Measurements from ENCODE around the gene NHERF2.

DNA sequence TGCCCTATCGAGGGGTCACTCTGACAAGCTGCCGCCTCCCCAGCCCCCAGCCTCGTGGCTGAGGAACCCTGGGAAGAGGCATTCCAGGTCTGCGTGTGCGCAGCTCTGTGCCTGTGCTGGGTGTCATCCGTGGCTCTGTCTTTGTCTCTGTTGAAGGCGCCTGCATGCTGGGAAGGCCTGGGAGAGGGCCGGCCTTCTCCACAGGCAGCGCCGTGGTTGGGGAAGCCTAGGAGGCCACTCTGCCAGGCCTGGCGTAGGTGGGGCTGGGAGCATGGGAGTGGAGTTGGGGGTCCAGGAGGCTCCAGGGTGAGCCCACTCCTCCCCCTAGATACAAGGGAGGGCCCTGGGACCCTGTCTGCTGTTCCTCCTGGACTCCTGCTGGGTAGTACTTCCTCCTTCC lies 3.3 kb downstream of the NHERF2 start:
- TF ChIP-seq, protein P1, sequence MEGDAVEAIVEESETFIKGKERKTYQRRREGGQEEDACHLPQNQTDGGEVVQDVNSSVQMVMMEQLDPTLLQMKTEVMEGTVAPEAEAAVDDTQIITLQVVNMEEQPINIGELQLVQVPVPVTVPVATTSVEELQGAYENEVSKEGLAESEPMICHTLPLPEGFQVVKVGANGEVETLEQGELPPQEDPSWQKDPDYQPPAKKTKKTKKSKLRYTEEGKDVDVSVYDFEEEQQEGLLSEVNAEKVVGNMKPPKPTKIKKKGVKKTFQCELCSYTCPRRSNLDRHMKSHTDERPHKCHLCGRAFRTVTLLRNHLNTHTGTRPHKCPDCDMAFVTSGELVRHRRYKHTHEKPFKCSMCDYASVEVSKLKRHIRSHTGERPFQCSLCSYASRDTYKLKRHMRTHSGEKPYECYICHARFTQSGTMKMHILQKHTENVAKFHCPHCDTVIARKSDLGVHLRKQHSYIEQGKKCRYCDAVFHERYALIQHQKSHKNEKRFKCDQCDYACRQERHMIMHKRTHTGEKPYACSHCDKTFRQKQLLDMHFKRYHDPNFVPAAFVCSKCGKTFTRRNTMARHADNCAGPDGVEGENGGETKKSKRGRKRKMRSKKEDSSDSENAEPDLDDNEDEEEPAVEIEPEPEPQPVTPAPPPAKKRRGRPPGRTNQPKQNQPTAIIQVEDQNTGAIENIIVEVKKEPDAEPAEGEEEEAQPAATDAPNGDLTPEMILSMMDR (IDR thresholded peaks at IDR 0.05) = no peak
- no peak for TF ChIP-seq POLR2AphosphoS5 (IDR thresholded peaks at IDR 0.05)
- no peak for TF ChIP-seq POLR2A (IDR thresholded peaks at IDR 0.05)
- TF ChIP-seq EP300 (IDR thresholded peaks at IDR 0.05) = no peak
